ENCODE measurements around the gene RAB40AL. TPM values are rescaled to one million over a fixed set of nuclear protein-coding genes. Genes with fewer than 3 reads are reported as not detected.

RAB40AL gene
- total and polyA plus RNA-seq, 11 donors, result 0.10 to 0.63 (median 0.23) TPM; not detected in 6

GRCh38 chrX:102957751-102958150 is 20.7 kb downstream of the RAB40AL start:
- ATAC-seq (no peak), DNase-seq (no peak)
- no peak for TF ChIP-seq POLR2A (IDR thresholded peaks at IDR 0.05)
- no peak for TF ChIP-seq CTCF (IDR thresholded peaks at IDR 0.05)
- Histone ChIP-seq H3K4me1 (no peaks in the 10 kb centered on the region), H3K9me3 (no peaks in the 10 kb centered on the region), H3K27me3 (peaks cover 0 to 4% (median 0%) of the 10 kb centered on the region in 9 donors), H3K27ac (no peak overlapping the region), H3K4me3 (no peak overlapping the region), H3K36me3 (no peaks in the 10 kb centered on the region)
- WGBS, 4 donors, result 54 to 96% (median 83%) methylated on average over 2 of the region's 2 CpGs
- intact Hi-C loops (cut with DNase I), result loop anchor here in 1 of 10 donors (10.0 kb wide), 1 partner anchor 197 kb away; no protein-coding TSS in a partner anchor

- Histone ChIP-seq H3K4me3 (no peak overlapping the region), H3K27me3 (peaks cover 0 to 10% (median 0%) of the 10 kb centered on the region in 9 donors), H3K27ac (no peak overlapping the region), H3K36me3 (no peaks in the 10 kb centered on the region), H3K9me3 (no peaks in the 10 kb centered on the region), H3K4me1 (no peaks in the 10 kb centered on the region)
- intact Hi-C loops (cut with DNase I), result loop anchor here in 1 of 10 donors (10.0 kb wide), 1 partner anchor 196 kb away; no protein-coding TSS in a partner anchor
- WGBS, 4 donors, result 50 to 71% (median 69%) methylated on average over 5 of the region's 5 CpGs
- TF ChIP-seq CTCF (IDR thresholded peaks at IDR 0.05) (no peak), POLR2A (IDR thresholded peaks at IDR 0.05) (no peak)
- ATAC-seq, result peak in 1 of 4 donors; percentile 36
- DNase-seq, result no peak
Measured at GRCh38 chrX:102958794-102959193, 21.7 kb downstream of the RAB40AL start.

- DNase-seq (no peak), ATAC-seq (no peak)
- Histone ChIP-seq H3K27me3 (peaks cover 0 to 13% (median 0%) of the 10 kb centered on the region in 9 donors), H3K36me3 (no peaks in the 10 kb centered on the region), H3K4me3 (no peak overlapping the region), H3K9me3 (no peaks in the 10 kb centered on the region), H3K27ac (no peak overlapping the region), H3K4me1 (no peaks in the 10 kb centered on the region)
- TF ChIP-seq CTCF (IDR thresholded peaks at IDR 0.05), result no peak
- TF ChIP-seq POLR2A (IDR thresholded peaks at IDR 0.05), result no peak
- intact Hi-C loops (cut with DNase I), result loop anchor here in 1 of 10 donors (10.0 kb wide), 1 partner anchor 195 kb away; no protein-coding TSS in a partner anchor
- WGBS, 4 donors, result 66 to 96% (median 89%) methylated on average over 2 to 4 of the region's 4 CpGs
Measured at GRCh38 chrX:102959471-102959870, 22.4 kb downstream of the RAB40AL start.

- peaks cover 0 to 13% (median 0%) of the 10 kb centered on the region in 9 donors for H3K27me3 ChIP-seq
- no peak overlapping the region for H3K4me3 ChIP-seq
- no peaks in the 10 kb centered on the region for H3K4me1 ChIP-seq
- 31 to 89% (median 82%) methylated on average over 1 of the region's 1 CpG for WGBS, 4 donors
- H3K9me3 ChIP-seq, result peaks cover 0 to 8% (median 0%) of the 10 kb centered on the region in 12 donors
- no peak overlapping the region for H3K27ac ChIP-seq
- no peak for DNase-seq
- no peaks in the 10 kb centered on the region for H3K36me3 ChIP-seq
- ATAC-seq, result no peak
- TF ChIP-seq POLR2A (IDR thresholded peaks at IDR 0.05) (no peak), CTCF (IDR thresholded peaks at IDR 0.05) (no peak)
- intact Hi-C loops (cut with DNase I), result no loop called here
Measured at GRCh38 chrX:102963955-102964354, 26.9 kb downstream of the RAB40AL start.

Data from heart left ventricle (tissue), 16 donors.